H1 (cell line): ENCODE results near the gene NUDT3. TPM values are rescaled to one million over a fixed set of nuclear protein-coding genes. Genes with fewer than 3 reads are reported as not detected.

Experiments used
- E2F6 ChIP-seq: IDR thresholded peaks from 2 replicates; pipeline ENCODE4 v1.6.1; 2012; ENCODE audit warnings: inconsistent platforms
- MAFK ChIP-seq: IDR thresholded peaks from 2 replicates; pipeline ENCODE4 v1.6.1; 2012; ENCODE audit warnings: low read depth, mild to moderate bottlenecking, improper control_type of control experiment, low read length
- TBP ChIP-seq: IDR thresholded peaks from 2 replicates; pipeline ENCODE4 v1.6.1; 2011; ENCODE audit warnings: low read depth, low read length, improper control_type of control experiment
- polyA plus RNA-seq, 7 experiments: library from polyadenylated mRNA; depleted of rRNA in 3 of 7; stranded (reverse) in 5 of 7; unstranded in 2 of 7; fragments of >200 nt in 5 of 7; fragments of 200-250 nt in 2 of 7; gene quantifications; 1 replicate in 5 of 7; 2 replicates in 1 of 7; 4 replicates in 1 of 7; pipeline versions ENCODE4 v1.2.1 to v1.2.3, GENCODE V29; 2011 to 2013; ENCODE audit warnings: missing spikeins in 2 of 7, mixed read lengths in 2 of 7
- total RNA-seq: library from RNA; stranded (reverse); fragmentation: NEBNext Ultra II Directional; extraction: Animal tissue kit (Norgen Biotek cat#: 25700); gene quantifications from 2 replicates; pipeline ENCODE4 v1.2.1, GENCODE V29; 2021

Gene NUDT3
- total and polyA plus RNA-seq, 2 of the 8 experiments (the other 6 are each of a cell fraction or from before 2014, with no cell fraction given), result 14.1 to 36.9 TPM

GRCh38 chr6:34315780-34316179, 76.7 kb downstream of the NUDT3 start (continued):
- no peak for TF ChIP-seq E2F6
- no peak for TF ChIP-seq TBP
- no peak for TF ChIP-seq MAFK
